ENCODE data around the gene PIGR. TPM values are rescaled to one million over a fixed set of nuclear protein-coding genes. Genes with fewer than 3 reads are reported as not detected.

The PIGR gene
- total and polyA plus RNA-seq, 2 donors (not counting 3 experiments of a cell fraction or from before 2014, with no cell fraction given), result not detected

DNA sequence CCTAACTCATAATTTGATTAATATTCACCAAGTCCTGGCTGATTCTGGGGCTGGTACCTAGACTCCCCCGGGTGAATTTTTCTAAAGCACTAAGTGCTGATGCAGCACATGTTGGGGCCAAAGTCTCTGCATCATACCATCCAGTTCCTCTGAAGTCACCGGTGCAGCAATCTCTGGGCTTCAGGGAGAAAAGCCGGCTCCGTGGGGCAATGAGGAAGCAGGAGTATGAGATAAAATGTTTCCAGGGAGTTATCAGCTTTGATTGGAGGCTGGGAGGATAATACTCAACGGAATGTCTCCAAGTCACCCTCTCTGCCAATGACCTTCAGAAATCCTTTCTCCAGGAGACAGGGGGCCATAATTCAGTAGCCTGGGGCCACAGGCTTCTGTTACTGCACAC is 22.8 kb upstream of the PIGR start:
- BruUV-seq (replicated peaks), result no TSS peak
- dilution Hi-C loops (cut with MboI; ENCODE audit: extremely low pct_ligation_motif_present, low sequenced_read_pairs) (no loop called here), intact Hi-C loops (cut with micrococcal nuclease) (no loop called here)
- Histone ChIP-seq H3K4me1 (ENCODE audit: control insufficient read depth, extremely low read depth, insufficient read depth, low read length) (no peaks in the 10 kb centered on the region), H3K27me3 (ENCODE audit: control insufficient read depth in 2 of 2, insufficient read depth in 2 of 2, low read length in 2 of 2) (peaks cover 2 to 10% of the 10 kb centered on the region in 2 experiments), H3K9me1 (replicated peaks; ENCODE audit: control insufficient read depth, extremely low read depth, insufficient read depth, low read length) (no peaks in the 10 kb centered on the region), H4K20me1 (replicated peaks; ENCODE audit: control insufficient read depth, extremely low read depth, insufficient read depth, low read length) (no peaks in the 10 kb centered on the region), H3K27ac (ENCODE audit: insufficient read depth, low read depth, low read length) (no peak overlapping the region), H3K9ac (replicated peaks; ENCODE audit: extremely low read depth, insufficient read depth, low read length) (no peak overlapping the region), H3K79me2 (ENCODE audit: control insufficient read depth, insufficient read depth, low read length) (no peaks in the 10 kb centered on the region), H2AFZ (ENCODE audit: low read depth, low read length) (no peak overlapping the region), H3K4me3 (replicated peaks in 1 of 3; ENCODE audit: insufficient read depth in 1 of 3, low read depth in 1 of 3, low read length in 3 of 3) (no peak overlapping the region), H3K4me2 (ENCODE audit: insufficient read depth, low read length) (no peak overlapping the region), H3K36me3 (ENCODE audit: control insufficient read depth in 2 of 2, extremely low read depth in 1 of 2, insufficient read depth in 2 of 2, low read length in 2 of 2) (no peaks in the 10 kb centered on the region), H3K9me3 (replicated peaks; ENCODE audit: control insufficient read depth, insufficient read depth, low read length) (no peaks in the 10 kb centered on the region)
- DNase-seq (ENCODE audit: low read depth, low spot score) (no peak), FAIRE-seq (no peak)
- CTCF ChIA-PET, result no interaction called here
- TF ChIP-seq GATA2 (IDR thresholded peaks at IDR 0.05; ENCODE audit: insufficient read depth, insufficient read length, low read depth, low read length), result no peak
- TF ChIP-seq, protein P1, sequence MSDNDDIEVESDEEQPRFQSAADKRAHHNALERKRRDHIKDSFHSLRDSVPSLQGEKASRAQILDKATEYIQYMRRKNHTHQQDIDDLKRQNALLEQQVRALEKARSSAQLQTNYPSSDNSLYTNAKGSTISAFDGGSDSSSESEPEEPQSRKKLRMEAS (IDR thresholded peaks at IDR 0.05; ENCODE audit: insufficient read depth, insufficient read length), result no peak
- no peak for TF ChIP-seq POLR2AphosphoS5 (IDR thresholded peaks at IDR 0.05; ENCODE audit: insufficient read depth, low read depth, low read length)
- TF ChIP-seq EZH2 (IDR thresholded peaks at IDR 0.05; ENCODE audit: borderline replicate concordance, low read depth, low read length, severe bottlenecking), result no peak
- TF ChIP-seq JUN (IDR thresholded peaks at IDR 0.05; ENCODE audit: borderline replicate concordance, insufficient read depth, insufficient read length, low read depth), result no peak
- TF ChIP-seq, protein P2, sequence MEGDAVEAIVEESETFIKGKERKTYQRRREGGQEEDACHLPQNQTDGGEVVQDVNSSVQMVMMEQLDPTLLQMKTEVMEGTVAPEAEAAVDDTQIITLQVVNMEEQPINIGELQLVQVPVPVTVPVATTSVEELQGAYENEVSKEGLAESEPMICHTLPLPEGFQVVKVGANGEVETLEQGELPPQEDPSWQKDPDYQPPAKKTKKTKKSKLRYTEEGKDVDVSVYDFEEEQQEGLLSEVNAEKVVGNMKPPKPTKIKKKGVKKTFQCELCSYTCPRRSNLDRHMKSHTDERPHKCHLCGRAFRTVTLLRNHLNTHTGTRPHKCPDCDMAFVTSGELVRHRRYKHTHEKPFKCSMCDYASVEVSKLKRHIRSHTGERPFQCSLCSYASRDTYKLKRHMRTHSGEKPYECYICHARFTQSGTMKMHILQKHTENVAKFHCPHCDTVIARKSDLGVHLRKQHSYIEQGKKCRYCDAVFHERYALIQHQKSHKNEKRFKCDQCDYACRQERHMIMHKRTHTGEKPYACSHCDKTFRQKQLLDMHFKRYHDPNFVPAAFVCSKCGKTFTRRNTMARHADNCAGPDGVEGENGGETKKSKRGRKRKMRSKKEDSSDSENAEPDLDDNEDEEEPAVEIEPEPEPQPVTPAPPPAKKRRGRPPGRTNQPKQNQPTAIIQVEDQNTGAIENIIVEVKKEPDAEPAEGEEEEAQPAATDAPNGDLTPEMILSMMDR (IDR thresholded peaks at IDR 0.05; ENCODE audit: extremely low read depth in 1 of 2, insufficient read depth in 1 of 2, low read depth in 1 of 2, low read length in 2 of 2), result no peak
- TF ChIP-seq FOS (IDR thresholded peaks at IDR 0.05; ENCODE audit: borderline replicate concordance, insufficient read depth, low read length), result no peak
- TF ChIP-seq POLR2A (IDR thresholded peaks at IDR 0.05; ENCODE audit: low read depth, low read length), result no peak
- TF ChIP-seq MYC (IDR thresholded peaks at IDR 0.05; ENCODE audit: low read depth, low read length), result no peak
- POLR2A ChIA-PET, result no interaction called here

Measured in endothelial cell of umbilical vein (primary cell).